BLaER1 (cell line): ENCODE results near the gene EHMT1.
A peak's percentile ranks its signal among the peaks of the same experiment; 100 is the strongest.

ENCODE experiments used
- H3K27ac ChIP-seq: shearing (Covaris generic); formaldehyde crosslinking; 2 replicates; pipeline ENCODE4 v1.8.1; 2022
- H3K27me3 ChIP-seq: shearing (Covaris generic); formaldehyde crosslinking; 2 replicates; pipeline ENCODE4 v1.8.1; 2022
- H3K36me3 ChIP-seq: shearing (Covaris generic); formaldehyde crosslinking; 2 replicates; pipeline ENCODE4 v1.8.1; 2022
- H3K4me1 ChIP-seq: shearing (Covaris generic); formaldehyde crosslinking; 2 replicates; pipeline ENCODE4 v1.8.1; 2022
- H3K4me2 ChIP-seq: shearing (Covaris generic); formaldehyde crosslinking; 2 replicates; pipeline ENCODE4 v1.8.1; 2022
- H3K4me3 ChIP-seq: shearing (Covaris generic); formaldehyde crosslinking; 2 replicates; pipeline ENCODE4 v1.8.1; 2022
- H3K9ac ChIP-seq: shearing (Covaris generic); formaldehyde crosslinking; 2 replicates; pipeline ENCODE4 v1.8.1; 2022
- H3K9me3 ChIP-seq: shearing (Covaris generic); formaldehyde crosslinking; 2 replicates; pipeline ENCODE4 v1.8.1; 2022
- H4K20me1 ChIP-seq: shearing (Covaris generic); formaldehyde crosslinking; 2 replicates; pipeline ENCODE4 v1.8.1; 2022
- Cebpa-rat ChIP-seq: shearing (Covaris generic); IDR thresholded peaks from 2 replicates; pipeline ENCODE4 v1.8.1; 2022

The EHMT1 gene

DNA sequence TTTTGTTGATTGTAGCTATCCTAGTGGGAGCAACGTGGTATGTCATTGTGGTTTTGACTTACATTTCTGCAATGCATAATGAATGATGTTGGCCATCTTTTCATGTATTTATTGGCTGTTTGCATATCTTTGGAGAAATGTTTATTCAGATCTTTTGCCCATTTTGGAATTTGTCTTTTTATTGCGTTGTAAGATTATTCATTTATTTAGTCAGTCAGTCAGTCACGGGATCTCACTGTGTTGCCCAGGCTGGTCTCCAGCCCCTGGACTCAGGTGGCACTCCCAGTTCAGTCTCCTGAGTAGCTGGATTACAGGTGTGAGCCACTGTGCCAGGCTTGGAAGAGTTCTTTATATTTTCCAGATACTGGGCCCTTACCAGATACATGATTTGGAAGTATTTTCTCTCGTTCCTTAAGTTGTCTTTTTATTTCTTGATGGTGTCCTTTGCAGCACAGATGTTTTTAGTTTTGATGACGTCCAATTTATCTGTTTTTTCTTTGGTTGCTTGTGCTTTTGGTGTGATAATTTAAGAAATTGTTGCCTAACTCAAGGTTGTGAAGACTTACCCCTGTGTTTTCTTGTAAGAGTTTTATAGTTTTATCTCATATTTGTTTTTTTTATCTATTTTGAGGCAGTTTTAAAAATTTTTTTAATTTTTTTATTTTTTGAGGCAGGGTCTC is 67.1 kb downstream of the EHMT1 start:
- Histone ChIP-seq H3K9ac (no peak overlapping the region), H3K4me3 (no peak overlapping the region), H4K20me1 (peaks cover 100% of the 10 kb centered on the region), H3K36me3 (peaks cover 34% of the 10 kb centered on the region), H3K4me1 (peaks cover 41% of the 10 kb centered on the region), H3K4me2 (no peak overlapping the region), H3K27ac (no peak overlapping the region), H3K27me3 (no peaks in the 10 kb centered on the region), H3K9me3 (no peaks in the 10 kb centered on the region)
- no peak for TF ChIP-seq Cebpa-rat

DNA sequence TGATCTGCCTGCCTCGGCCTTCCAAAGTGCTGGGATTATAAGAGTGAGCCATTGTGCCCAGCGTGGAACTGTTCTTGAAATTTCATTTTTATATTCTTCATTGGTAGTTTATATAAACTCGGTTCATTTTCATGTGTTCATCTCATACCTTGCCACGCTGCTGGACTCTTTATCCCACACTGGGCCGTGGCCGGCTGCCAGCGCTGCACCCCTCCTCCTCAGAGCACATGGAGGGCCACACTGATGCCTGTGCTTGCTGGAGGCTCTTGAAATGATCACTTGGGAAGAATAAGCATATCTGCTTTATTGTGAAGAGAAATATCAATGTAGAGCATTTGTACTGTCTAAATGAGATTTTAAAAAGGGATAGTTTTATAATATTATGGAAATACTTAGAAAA is 69.5 kb downstream of the EHMT1 start:
- no peak for TF ChIP-seq Cebpa-rat
- H3K4me1 ChIP-seq, result peaks cover 39% of the 10 kb centered on the region
- no peaks in the 10 kb centered on the region for H3K9me3 ChIP-seq
- peaks cover 34% of the 10 kb centered on the region for H3K36me3 ChIP-seq
- no peak overlapping the region for H3K27ac ChIP-seq
- H3K4me2 ChIP-seq, result no peak overlapping the region
- H4K20me1 ChIP-seq, result peaks cover 100% of the 10 kb centered on the region
- H3K4me3 ChIP-seq, result no peak overlapping the region
- no peak overlapping the region for H3K9ac ChIP-seq
- no peaks in the 10 kb centered on the region for H3K27me3 ChIP-seq

DNA sequence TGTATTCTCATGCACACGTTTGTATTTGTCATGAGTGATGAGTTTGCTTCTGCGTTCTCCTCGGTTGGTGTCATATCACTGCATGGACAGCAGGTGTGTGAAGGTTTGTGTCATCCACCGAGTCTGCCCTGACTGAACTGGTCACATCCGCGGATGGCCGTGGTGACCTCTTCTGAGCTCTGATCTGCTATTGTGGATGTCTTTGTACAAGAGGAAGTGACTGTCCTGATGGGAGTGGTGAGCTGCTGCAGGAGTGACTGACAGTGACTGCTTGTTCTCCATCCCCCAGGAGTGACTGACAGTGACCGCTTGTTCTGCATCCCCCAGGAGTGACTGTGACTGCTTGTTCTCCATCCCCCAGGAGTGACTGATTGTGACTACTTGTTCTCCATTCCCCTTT is 69.9 kb downstream of the EHMT1 start:
- Histone ChIP-seq H3K27ac (no peak overlapping the region), H4K20me1 (peaks cover 100% of the 10 kb centered on the region), H3K4me3 (no peak overlapping the region), H3K9me3 (no peaks in the 10 kb centered on the region), H3K4me2 (no peak overlapping the region), H3K27me3 (no peaks in the 10 kb centered on the region), H3K9ac (no peak overlapping the region), H3K36me3 (peaks cover 34% of the 10 kb centered on the region), H3K4me1 (peaks cover 36% of the 10 kb centered on the region)
- no peak for TF ChIP-seq Cebpa-rat

DNA sequence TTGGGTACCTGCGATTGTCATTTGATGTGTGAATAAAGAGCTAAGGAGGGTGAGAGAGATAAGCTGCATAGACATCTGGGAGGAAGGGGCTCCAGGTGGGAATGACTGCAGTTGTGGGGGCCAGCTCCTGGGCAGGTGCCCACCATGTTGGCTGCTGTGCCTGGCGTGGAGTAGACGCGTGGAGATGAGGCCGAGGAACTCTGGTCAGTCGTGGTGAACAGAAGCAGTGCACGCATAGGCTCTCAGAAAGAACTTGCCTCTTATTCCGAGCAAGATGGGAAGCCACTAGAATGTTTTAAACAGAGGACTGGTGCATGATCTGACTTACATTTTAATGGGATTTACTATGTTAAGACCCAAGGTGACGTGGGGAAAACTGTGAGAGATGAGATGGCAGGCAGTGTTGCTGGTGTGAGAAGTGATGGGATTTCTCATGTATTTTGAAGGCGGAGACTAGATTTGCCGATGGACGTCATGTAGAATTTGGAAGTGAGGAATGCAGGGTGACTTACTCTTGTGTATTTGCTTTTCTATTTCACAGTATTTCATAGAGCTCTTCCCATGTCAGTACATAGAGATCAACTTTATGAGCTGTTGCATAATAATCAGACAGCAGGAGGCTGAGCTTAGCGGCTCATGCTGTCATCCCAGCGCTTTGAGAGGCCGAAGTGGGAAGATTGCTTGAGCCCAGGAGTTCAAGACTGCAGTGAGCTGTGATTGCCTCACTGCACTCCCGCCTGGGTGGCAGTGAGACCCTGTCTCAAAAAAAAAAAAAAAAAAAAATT is 71.1 kb downstream of the EHMT1 start:
- H3K27ac ChIP-seq, result no peak overlapping the region
- peaks cover 100% of the 10 kb centered on the region for H4K20me1 ChIP-seq
- no peaks in the 10 kb centered on the region for H3K9me3 ChIP-seq
- H3K4me1 ChIP-seq, result peaks cover 45% of the 10 kb centered on the region
- H3K27me3 ChIP-seq, result no peaks in the 10 kb centered on the region
- H3K4me3 ChIP-seq, result no peak overlapping the region
- TF ChIP-seq Cebpa-rat, result 0 out of 2 replicates have a peak, but pooled peaks have one; percentile 9
- no peak overlapping the region for H3K9ac ChIP-seq
- no peak overlapping the region for H3K4me2 ChIP-seq
- H3K36me3 ChIP-seq, result peaks cover 37% of the 10 kb centered on the region

DNA sequence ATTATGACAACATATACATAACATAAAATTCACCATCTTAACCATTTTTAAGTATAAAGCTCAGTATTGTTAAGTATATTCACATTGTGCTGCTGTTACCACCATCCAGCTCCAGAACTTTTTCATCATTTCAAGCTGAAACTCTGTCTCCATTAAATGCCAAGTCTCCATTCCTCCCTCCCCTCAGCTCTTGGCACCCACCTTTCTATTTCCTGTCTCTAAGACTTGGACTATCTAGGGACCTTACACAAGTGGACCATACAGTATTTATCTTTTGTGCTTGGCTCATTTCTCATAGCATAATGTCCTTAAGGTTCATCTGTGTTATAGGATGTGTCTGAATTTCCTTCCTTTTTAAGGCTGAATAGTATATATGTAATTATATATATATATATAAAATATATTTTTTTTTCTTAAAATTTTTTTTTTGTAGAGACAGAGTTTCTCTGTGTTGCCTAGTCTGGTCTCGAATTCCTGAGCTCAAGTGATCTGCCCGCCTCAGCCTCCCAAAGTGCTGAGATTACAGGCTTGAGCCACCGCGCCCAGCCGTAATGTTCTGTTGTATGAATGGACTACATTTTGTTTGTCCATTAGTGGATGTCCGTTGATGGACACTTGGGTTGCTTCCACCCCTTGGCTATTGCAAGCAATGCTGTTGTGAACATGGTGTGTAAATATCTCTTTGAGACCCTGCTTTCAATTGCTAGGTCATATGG is 72.3 kb downstream of the EHMT1 start:
- Histone ChIP-seq H3K27me3 (no peaks in the 10 kb centered on the region), H3K9ac (no peak overlapping the region), H3K9me3 (no peaks in the 10 kb centered on the region), H3K27ac (no peak overlapping the region), H3K4me2 (peak overlapping the region; percentile 82), H3K36me3 (peaks cover 36% of the 10 kb centered on the region), H3K4me3 (no peak overlapping the region), H3K4me1 (peaks cover 53% of the 10 kb centered on the region), H4K20me1 (peaks cover 100% of the 10 kb centered on the region)
- no peak for TF ChIP-seq Cebpa-rat

DNA sequence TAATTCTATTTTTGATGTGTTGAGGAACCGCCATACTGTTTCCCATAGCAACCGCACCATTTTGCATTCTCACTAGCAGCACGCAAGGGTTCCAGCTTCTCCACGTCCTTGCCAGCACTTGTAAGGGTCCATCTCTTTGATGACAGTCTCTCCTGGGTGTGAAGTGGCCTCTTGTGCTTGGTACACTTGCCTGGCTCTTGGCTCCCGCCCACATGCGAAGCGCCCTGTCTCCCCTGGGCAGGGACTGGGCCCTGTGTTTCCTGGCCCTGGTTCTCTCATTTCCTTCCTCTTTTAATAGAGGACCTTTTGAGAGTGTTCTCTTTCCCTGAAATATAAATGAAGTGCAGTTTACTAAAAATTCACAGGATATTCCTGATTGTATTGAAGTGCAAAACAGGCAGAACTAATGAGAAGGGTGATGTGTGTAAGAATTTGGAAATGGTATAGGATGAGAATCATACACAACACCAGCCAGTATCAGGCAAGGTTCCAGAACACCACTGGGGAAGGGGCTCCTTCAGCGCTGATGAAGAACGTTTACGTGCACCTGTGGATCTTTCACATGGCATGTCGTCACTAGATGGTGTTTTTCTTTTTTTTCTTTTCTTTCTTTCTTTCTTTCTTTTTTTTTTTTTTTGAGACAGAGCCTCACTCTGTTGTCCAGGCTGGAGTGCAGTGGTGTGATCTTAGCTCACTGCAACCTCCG is 73.0 kb downstream of the EHMT1 start:
- H3K27me3 ChIP-seq, result no peaks in the 10 kb centered on the region
- H4K20me1 ChIP-seq, result peaks cover 100% of the 10 kb centered on the region
- H3K4me2 ChIP-seq, result peak overlapping the region; percentile 82
- no peak overlapping the region for H3K9ac ChIP-seq
- peaks cover 39% of the 10 kb centered on the region for H3K36me3 ChIP-seq
- H3K9me3 ChIP-seq, result no peaks in the 10 kb centered on the region
- peaks cover 53% of the 10 kb centered on the region for H3K4me1 ChIP-seq
- H3K4me3 ChIP-seq, result 0 out of 2 replicates have a peak overlapping the region, but pooled peaks have one; percentile 0
- H3K27ac ChIP-seq, result no peak overlapping the region; the same call in 1 of the 2 replicates
- TF ChIP-seq Cebpa-rat, result no peak

DNA sequence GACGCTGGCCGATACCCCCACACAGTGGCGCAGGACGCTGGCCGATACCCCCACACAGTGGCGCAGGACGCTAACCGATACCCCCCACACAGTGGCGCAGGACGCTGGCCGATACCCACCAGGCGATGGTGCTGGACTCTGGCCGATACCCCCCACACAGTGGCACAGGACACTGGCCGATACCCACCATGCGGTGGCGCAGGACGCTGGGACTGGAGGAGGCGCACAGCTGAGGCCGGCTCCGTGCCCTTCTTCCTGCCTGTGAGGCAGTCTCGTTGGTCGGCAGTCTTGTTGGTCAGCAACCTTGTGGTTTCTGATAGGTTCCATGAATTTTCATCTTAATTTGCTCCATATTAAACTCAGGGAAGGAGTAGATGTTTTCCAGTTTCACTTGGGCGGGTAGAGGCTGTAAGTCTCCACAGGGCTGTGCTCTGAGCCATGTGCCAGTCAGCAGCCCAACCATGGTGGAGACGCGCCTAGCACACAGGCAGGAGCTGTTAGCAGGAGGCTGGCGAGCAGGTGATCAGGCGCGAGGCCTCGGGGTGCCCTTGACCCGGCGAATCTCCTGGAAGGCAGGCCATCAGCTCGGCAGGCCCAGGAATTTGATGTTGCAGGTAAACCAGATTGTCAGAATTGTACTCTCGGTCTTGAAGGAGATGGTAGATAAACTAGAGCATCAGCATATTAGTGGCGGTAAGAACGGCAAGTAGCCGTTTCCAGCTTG is 75.6 kb downstream of the EHMT1 start:
- peaks cover 53% of the 10 kb centered on the region for H3K4me1 ChIP-seq
- H3K27ac ChIP-seq, result no peak overlapping the region
- no peaks in the 10 kb centered on the region for H3K27me3 ChIP-seq
- TF ChIP-seq Cebpa-rat, result no peak
- no peak overlapping the region for H3K9ac ChIP-seq
- peaks cover 8% of the 10 kb centered on the region for H3K9me3 ChIP-seq
- no peak overlapping the region for H3K4me3 ChIP-seq
- H3K4me2 ChIP-seq, result peak overlapping the region; percentile 20; the same call in 1 of the 2 replicates
- peaks cover 39% of the 10 kb centered on the region for H3K36me3 ChIP-seq
- H4K20me1 ChIP-seq, result peaks cover 100% of the 10 kb centered on the region

DNA sequence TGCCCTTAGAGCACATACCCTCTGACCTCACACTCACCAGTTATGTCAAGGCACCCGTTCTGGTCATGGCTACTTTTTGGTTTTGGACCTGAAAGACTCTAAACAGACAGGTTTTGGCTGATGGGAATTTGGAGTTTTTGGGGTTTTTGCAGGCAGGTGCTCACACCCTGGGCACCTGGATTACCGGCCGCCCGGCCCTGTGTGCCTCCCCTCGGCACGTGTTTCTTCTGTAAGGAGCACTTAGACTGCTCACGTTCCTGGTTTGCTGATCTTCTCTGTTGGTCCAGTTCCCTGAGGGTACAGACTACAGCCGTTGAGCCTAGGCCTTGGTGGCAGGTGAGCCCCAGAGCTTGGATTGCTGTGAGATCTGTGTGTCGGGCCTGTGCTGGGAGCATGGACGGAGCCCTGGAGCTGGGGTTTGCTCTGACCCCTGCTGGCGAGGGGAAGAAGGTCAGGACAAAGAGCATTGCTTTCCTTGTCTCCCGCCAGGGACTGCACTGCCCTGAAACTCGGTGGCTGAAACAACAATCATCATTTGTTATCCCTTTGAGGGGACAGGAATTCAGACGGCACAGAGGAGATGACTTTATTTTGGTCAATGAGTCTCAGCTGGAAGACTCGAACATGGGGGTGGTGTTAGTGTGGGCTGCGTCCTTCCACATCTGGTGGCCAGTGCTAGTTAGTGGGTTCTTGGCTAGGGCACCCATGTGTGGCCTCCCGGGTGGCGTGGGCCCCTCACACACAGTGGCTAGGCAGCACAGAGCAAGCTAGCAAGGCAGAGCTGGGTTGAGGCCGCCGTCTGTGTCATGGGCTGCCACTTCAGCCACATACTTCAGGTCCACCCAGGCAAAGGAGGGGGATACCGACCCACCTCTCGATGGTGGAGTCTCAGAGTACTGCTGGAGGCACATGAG is 76.4 kb downstream of the EHMT1 start:
- peak overlapping the region; percentile 20; the same call in 1 of the 2 replicates for H3K4me2 ChIP-seq
- peaks cover 16% of the 10 kb centered on the region for H3K9me3 ChIP-seq
- H3K36me3 ChIP-seq, result peaks cover 36% of the 10 kb centered on the region
- H3K4me1 ChIP-seq, result peaks cover 45% of the 10 kb centered on the region
- no peak overlapping the region for H3K9ac ChIP-seq
- no peak for TF ChIP-seq Cebpa-rat
- H3K4me3 ChIP-seq, result no peak overlapping the region
- peaks cover 100% of the 10 kb centered on the region for H4K20me1 ChIP-seq
- H3K27me3 ChIP-seq, result no peaks in the 10 kb centered on the region
- H3K27ac ChIP-seq, result no peak overlapping the region
